Sigmoid colon (tissue), 7 donors: ENCODE data around the gene SNX11. TPM values are rescaled to one million over a fixed set of nuclear protein-coding genes. Genes with fewer than 3 reads are reported as not detected.
"Not testable (repeated sequence)": the region's sequence is repeated elsewhere in the genome, so short reads cannot be mapped to it uniquely, and the experiment has no call there.

Experiments
- DNase-seq: peaks from one replicate; pipeline ENCODE4 v3.0.0-alpha.2; 2019
- H3K27ac ChIP-seq, 4 donors: fragments of 200-600 bp; sonication (generic); one replicate each; pipeline ENCODE4 v1.5.1; 2016 to 2019; ENCODE audit warnings: mild to moderate bottlenecking in 1 of 4
- H3K27me3 ChIP-seq, 3 donors: fragments of 200-600 bp; sonication (generic); one replicate each; pipeline ENCODE4 v1.5.1; 2019; ENCODE audit warnings: mild to moderate bottlenecking in 1 of 3
- H3K36me3 ChIP-seq, 4 donors: fragments of 200-600 bp; sonication (generic); one replicate each; pipeline ENCODE4 v1.5.1; 2016 to 2019
- H3K4me1 ChIP-seq, 4 donors: fragments of 200-600 bp; sonication (generic); one replicate each; pipeline ENCODE4 v1.5.1; 2017 to 2019
- H3K4me3 ChIP-seq, 4 donors: fragments of 200-600 bp; sonication (generic); one replicate each; pipeline ENCODE4 v1.5.1; 2017 to 2019; ENCODE audit warnings: mild to moderate bottlenecking in 2 of 4, moderate library complexity in 1 of 4
- H3K9me3 ChIP-seq, 4 donors: fragments of 200-600 bp in 3 of 4; sonication (generic) in 3 of 4; one replicate each; pipeline versions ENCODE4 v1.5.1 to v1.6.1; 2013 to 2019
- CTCF ChIP-seq, 4 experiments: fragments of 450-650 bp in 3 of 4; fragments of 200-600 bp in 1 of 4; IDR thresholded peaks; one replicate each; pipeline ENCODE4 v1.5.1; 2016 to 2019; ENCODE audit warnings: antibody characterized with exemption in 4 of 4, mild to moderate bottlenecking in 3 of 4, moderate library complexity in 2 of 4
- EP300 ChIP-seq, 4 donors: sonication (generic); formaldehyde crosslinking; IDR thresholded peaks; one replicate each; pipeline ENCODE4 v1.6.1; 2017; ENCODE audit warnings: antibody characterized with exemption in 4 of 4
- POLR2A ChIP-seq, 2 donors: fragments of 450-650 bp; IDR thresholded peaks; one replicate each; pipeline ENCODE4 v1.6.1; 2016; ENCODE audit warnings: antibody characterized with exemption in 2 of 2, mild to moderate bottlenecking in 2 of 2, moderate library complexity in 2 of 2
- POLR2AphosphoS5 ChIP-seq, 4 donors: sonication (generic); formaldehyde crosslinking; IDR thresholded peaks; one replicate each; pipeline ENCODE4 v1.6.1; 2017; ENCODE audit warnings: antibody characterized with exemption in 4 of 4
- WGBS, 2 donors: extraction: QIAGEN DNeasy Blood & Tissue Kit; methylation state at CpG; one replicate each; pipeline ENCODE4 v1.1.7; 2013; 5-methylcytosine and 5-hydroxymethylcytosine counted together
- intact Hi-C: fragments of 100-400 bp; cut with DNase I; formaldehyde crosslinking; loops from one replicate; pipeline ENCODE4 v1.15.1; 2023
- polyA plus RNA-seq, 3 donors: library from polyadenylated mRNA; stranded (reverse); fragments of 200-250 nt; gene quantifications; one replicate each; pipeline ENCODE4 v1.2.3, GENCODE V29; 2013
- total RNA-seq, 4 donors: library from RNA; depleted of rRNA; stranded (reverse); fragments of >200 nt; gene quantifications; one replicate each; pipeline ENCODE4 v1.1.0, GENCODE V29; 2016
- donor health status: healthy with polysubstance abuse.
- donor health status: Bipolar disorder and iron deficiency.
- donor health status: healthy.

The SNX11 gene
- total and polyA plus RNA-seq, 7 donors, result 10.0 to 27.8 (median 19.3) TPM

GRCh38 chr17:48074322-48075081 is 33.1 kb upstream of the SNX11 start:
- no peak for TF ChIP-seq POLR2A (IDR thresholded peaks at IDR 0.05)
- peak in 3 of 4 donors; percentile 24 to 51 (median 50) for TF ChIP-seq POLR2AphosphoS5 (IDR thresholded peaks at IDR 0.05)
- TF ChIP-seq CTCF (IDR thresholded peaks at IDR 0.05), result peak; percentile 52 to 84 (median 74)
- 73 to 86% methylated on average over 7 of the region's 7 CpGs for WGBS, 2 donors
- H3K27ac ChIP-seq, result peak overlapping the region in 3 of 4 donors; percentile 19 to 45 (median 39)
- H3K4me3 ChIP-seq, result no peak overlapping the region
- H3K36me3 ChIP-seq, result peaks cover 0 to 71% (median 23%) of the 10 kb centered on the region in 4 donors
- H3K27me3 ChIP-seq, result no peaks in the 10 kb centered on the region
- no peaks in the 10 kb centered on the region for H3K9me3 ChIP-seq
- peak; percentile 86 for DNase-seq
- peaks cover 0 to 9% (median 3%) of the 10 kb centered on the region in 4 donors for H3K4me1 ChIP-seq
- intact Hi-C loops, result loop anchor here (1.0 to 10.0 kb wide), 4 partner anchors 37 to 100 kb away; partner anchors contain the start of genes CDK5RAP3 and COPZ2

- H3K9me3 ChIP-seq, H3K4me3 ChIP-seq, H3K27ac ChIP-seq, H3K27me3 ChIP-seq, H3K4me1 ChIP-seq: not testable (repeated sequence)
- H3K36me3 ChIP-seq, result peaks cover 0 to 47% (median 14%) of the 10 kb centered on the region in 4 donors
- intact Hi-C loops, result loop anchor here (10.0 kb wide), 1 partner anchor 102 kb away; the partner anchor contains the start of gene CDK5RAP3
- DNase-seq, result peak; percentile 12
- WGBS, 2 donors, result 95 to 96% methylated on average over 10 of the region's 10 CpGs
These were observed 30.4 kb upstream of the SNX11 start for GRCh38 chr17:48077152-48077551.

GRCh38 chr17:48081858-48082257 is 25.7 kb upstream of the SNX11 start:
- WGBS, 2 donors, result 77 to 87% methylated on average over 5 of the region's 5 CpGs
- peak; percentile 14 for DNase-seq
- Histone ChIP-seq H3K9me3 (no peaks in the 10 kb centered on the region), H3K4me3 (no peak overlapping the region), H3K36me3 (peaks cover 0 to 3% (median 0%) of the 10 kb centered on the region in 4 donors), H3K27me3 (no peaks in the 10 kb centered on the region), H3K4me1 (peaks cover 0 to 23% (median 20%) of the 10 kb centered on the region in 4 donors), H3K27ac (no peak overlapping the region)
- TF ChIP-seq CTCF (IDR thresholded peaks at IDR 0.05), result no peak
- no peak for TF ChIP-seq POLR2AphosphoS5 (IDR thresholded peaks at IDR 0.05)
- TF ChIP-seq EP300 (IDR thresholded peaks at IDR 0.05), result no peak
- TF ChIP-seq POLR2A (IDR thresholded peaks at IDR 0.05), result no peak
- intact Hi-C loops, result no loop called here

- WGBS, 2 donors, result 42 to 58% methylated on average over 2 of the region's 2 CpGs
- intact Hi-C loops, result loop anchor here (5.0 kb wide), 1 partner anchor 37 kb away; no protein-coding TSS in a partner anchor
These were observed 22.6 kb upstream of the SNX11 start for GRCh38 chr17:48084932-48085331.

More at GRCh38 chr17:48084932-48085331, 22.6 kb upstream of the SNX11 start:
- Histone ChIP-seq H3K27me3 (no peaks in the 10 kb centered on the region), H3K9me3 (no peaks in the 10 kb centered on the region), H3K4me1 (peaks cover 0 to 24% (median 21%) of the 10 kb centered on the region in 4 donors), H3K36me3 (no peaks in the 10 kb centered on the region), H3K27ac (peak overlapping the region in 1 of 4 donors; percentile 32), H3K4me3 (no peak overlapping the region)
- TF ChIP-seq POLR2A (IDR thresholded peaks at IDR 0.05) (no peak), CTCF (IDR thresholded peaks at IDR 0.05) (no peak), POLR2AphosphoS5 (IDR thresholded peaks at IDR 0.05) (no peak), EP300 (IDR thresholded peaks at IDR 0.05) (no peak)
- DNase-seq, result no peak
